Cardiac muscle cell (in vitro differentiated cells and primary cell): ENCODE measurements around the gene SOX10. TPM values are rescaled to one million over a fixed set of nuclear protein-coding genes. Genes with fewer than 3 reads are reported as not detected.
"Not testable (repeated sequence)": the region's sequence is repeated elsewhere in the genome, so short reads cannot be mapped to it uniquely, and the experiment has no call there.

Source experiments
- DNase-seq, 2 donors: peaks; one replicate each; pipeline versions ENCODE4 v3.0.0 to v3.0.0-alpha.2; 2010 to 2017; ENCODE audit warnings: low read depth in 1 of 2, low spot score in 1 of 2
- H3K27ac ChIP-seq: fragments of 200-600 bp; sonication (generic); 2 replicates; pipeline ENCODE4 v1.5.1; 2016
- H3K27me3 ChIP-seq: fragments of 200-600 bp; sonication (generic); 2 replicates; pipeline ENCODE4 v1.6.0; 2016; ENCODE audit warnings: control low read depth
- H3K36me3 ChIP-seq: fragments of 200-600 bp; sonication (generic); 2 replicates; pipeline ENCODE4 v1.5.1; 2016; ENCODE audit warnings: control low read depth
- H3K4me1 ChIP-seq: fragments of 200-600 bp; sonication (generic); 2 replicates; pipeline ENCODE4 v1.8.1; 2017; ENCODE audit warnings: low read depth, mild to moderate bottlenecking, mixed run types
- H3K4me3 ChIP-seq: fragments of 200-600 bp; sonication (generic); 2 replicates; pipeline ENCODE4 v1.5.1; 2016; ENCODE audit warnings: mild to moderate bottlenecking
- H3K9me3 ChIP-seq: fragments of 200-600 bp; sonication (generic); 2 replicates; pipeline ENCODE4 v1.5.1; 2017; ENCODE audit warnings: low read depth, mild to moderate bottlenecking, control low read depth
- CTCF ChIP-seq: IDR thresholded peaks from 2 replicates; pipeline ENCODE4 v1.5.1; 2012; ENCODE audit warnings: low read depth, mild to moderate bottlenecking, low read length
- polyA plus RNA-seq: library from polyadenylated mRNA; unstranded; fragments of >200 nt; fragmentation: Nextera tagmentation; extraction: Ambion mirVana; gene quantifications from 2 replicates; pipeline ENCODE4 v1.2.1, GENCODE V29; 2016
- total RNA-seq: library from RNA; depleted of rRNA; stranded (reverse); fragments of >200 nt; gene quantifications from 2 replicates; pipeline ENCODE4 v1.2.3, GENCODE V29; 2016

SOX10 gene
- total and polyA plus RNA-seq, 2 experiments from 2014 or later, result 0.03 TPM; not detected in 1

DNA sequence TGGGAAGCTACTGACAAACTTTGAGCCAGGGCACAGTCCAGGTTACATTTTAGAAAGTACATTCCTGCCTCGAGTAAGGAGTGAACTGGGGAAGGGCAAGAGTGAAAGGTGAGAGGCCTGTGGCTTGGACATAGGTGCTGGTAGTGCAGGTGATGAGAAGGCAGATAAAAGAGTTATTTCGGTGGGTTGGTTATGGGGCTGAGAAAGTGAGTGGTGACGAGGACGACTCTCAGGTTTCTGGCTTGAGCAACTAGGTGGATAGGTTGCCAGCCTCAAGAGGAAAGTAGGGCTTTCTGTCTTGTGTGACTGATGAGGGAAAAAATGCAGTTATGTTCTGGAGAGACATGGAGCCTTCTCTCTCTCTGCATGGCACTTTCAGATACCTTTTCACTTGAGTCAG lies 27.1 kb downstream of the SOX10 start:
- H3K4me3 ChIP-seq, result no peak overlapping the region
- no peak for DNase-seq
- H3K9me3 ChIP-seq, result no peaks in the 10 kb centered on the region
- peak overlapping the region; percentile 64 for H3K27ac ChIP-seq
- H3K36me3 ChIP-seq, result peaks cover 21% of the 10 kb centered on the region
- peaks cover 19% of the 10 kb centered on the region for H3K4me1 ChIP-seq
- TF ChIP-seq CTCF, result no peak
- no peaks in the 10 kb centered on the region for H3K27me3 ChIP-seq

- DNase-seq, H3K27ac ChIP-seq, H3K27me3 ChIP-seq, H3K36me3 ChIP-seq, H3K4me3 ChIP-seq, H3K9me3 ChIP-seq: not testable (repeated sequence)
- H3K4me1 ChIP-seq, result peaks cover 19% of the 10 kb centered on the region
These were observed 28.4 kb downstream of the SOX10 start for GRCh38 chr22:37955825-37956397.

- no peak overlapping the region for H3K27ac ChIP-seq
- H3K4me3 ChIP-seq, result peak overlapping the region; percentile 97
- no peak for DNase-seq
- H3K27me3 ChIP-seq, result no peaks in the 10 kb centered on the region
- H3K9me3 ChIP-seq, result no peaks in the 10 kb centered on the region
- peaks cover 19% of the 10 kb centered on the region for H3K4me1 ChIP-seq
- TF ChIP-seq CTCF, result no peak
- peaks cover 7% of the 10 kb centered on the region for H3K36me3 ChIP-seq
These were observed 29.7 kb downstream of the SOX10 start for GRCh38 chr22:37954686-37955085.

GRCh38 chr22:37953437-37954179 lies 30.7 kb downstream of the SOX10 start, which contains the start of the genes C22orf23 and POLR2F:
C22orf23 (minus strand) TSS chr22:37953601; CDS start chr22:37953149, 452 bp downstream.
POLR2F (plus strand) TSS chr22:37953699; CDS start chr22:37953788, 89 bp downstream.
- peak within 1 kb of the TSS; percentile 97 for H3K4me3 ChIP-seq
- H3K4me1 ChIP-seq, result peaks cover 19% of the 10 kb centered on the region
- H3K27me3 ChIP-seq, result no peaks in the 10 kb centered on the region
- H3K36me3 ChIP-seq, result no peaks in the 10 kb centered on the region
- H3K27ac ChIP-seq, result peak within 1 kb of the TSS; percentile 27
- DNase-seq, result peak; percentile 95 to 99
- peak; percentile 3 for TF ChIP-seq CTCF
- no peaks in the 10 kb centered on the region for H3K9me3 ChIP-seq

DNA sequence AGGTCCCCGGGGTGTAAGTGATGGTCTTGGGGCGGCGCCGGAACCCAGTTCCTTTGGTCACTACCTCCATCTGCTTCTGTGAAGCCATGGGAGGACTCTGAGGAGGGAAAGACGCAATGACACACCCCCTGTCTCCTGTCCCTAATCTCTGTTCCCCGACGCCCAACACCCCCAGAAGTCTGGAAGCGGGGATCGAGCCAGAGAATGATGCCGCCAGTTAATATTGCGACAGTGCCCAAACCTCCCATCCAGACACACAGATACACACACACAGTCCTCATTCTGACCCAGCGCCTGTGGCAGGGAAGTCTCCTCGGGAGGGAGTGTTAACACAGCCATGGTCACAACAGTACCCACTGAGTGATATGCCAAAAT lies 31.3 kb downstream of the SOX10 start:
- H3K36me3 ChIP-seq, result no peaks in the 10 kb centered on the region
- H3K4me1 ChIP-seq, result peaks cover 19% of the 10 kb centered on the region
- TF ChIP-seq CTCF, result no peak
- no peak for DNase-seq
- peak overlapping the region; percentile 97 for H3K4me3 ChIP-seq
- H3K27ac ChIP-seq, result no peak overlapping the region
- no peaks in the 10 kb centered on the region for H3K9me3 ChIP-seq
- no peaks in the 10 kb centered on the region for H3K27me3 ChIP-seq

- Histone ChIP-seq H3K4me3 (peak overlapping the region; percentile 97), H3K4me1 (peaks cover 19% of the 10 kb centered on the region)
- not testable (repeated sequence) for H3K36me3 ChIP-seq, H3K9me3 ChIP-seq, H3K27me3 ChIP-seq, DNase-seq, H3K27ac ChIP-seq
These were observed 31.7 kb downstream of the SOX10 start for GRCh38 chr22:37952629-37953028.
